GM23338 (cell line): ENCODE results near the gene MICAL3. TPM values are rescaled to one million over a fixed set of nuclear protein-coding genes. Genes with fewer than 3 reads are reported as not detected.

Experiments
- ATAC-seq: fragments of 200-7000 bp; cut with Tn5 transposase; 3 replicates; pipeline ENCODE4 v1.9.1; 2020
- DNase-seq: peaks from one replicate; pipeline ENCODE4 v3.0.0-alpha.2; 2015; ENCODE audit warnings: low spot score
- H2AFZ ChIP-seq: fragments of 200-600 bp; sonication (generic); 2 replicates; pipeline ENCODE4 v1.8.0; 2016; ENCODE audit warnings: antibody characterized with exemption, mild to moderate bottlenecking, moderate library complexity
- H3F3A ChIP-seq: fragments of 200-600 bp; sonication (generic); replicated peaks from 2 replicates; pipeline ENCODE4 v1.8.0; 2017; ENCODE audit warnings: antibody characterized with exemption, mixed run types, low read depth
- H3K27ac ChIP-seq: fragments of 200-600 bp; sonication (generic); 2 replicates; pipeline ENCODE4 v1.6.1; 2016; ENCODE audit warnings: low read depth
- H3K27me3 ChIP-seq: fragments of 200-600 bp; sonication (generic); 2 replicates; pipeline ENCODE4 v1.8.0; 2016; ENCODE audit warnings: mild to moderate bottlenecking, mixed run types, moderate library complexity; ENCODE audit not compliant: insufficient read depth
- H3K36me3 ChIP-seq: fragments of 200-600 bp; sonication (generic); 2 replicates; pipeline ENCODE4 v1.8.0; 2016; ENCODE audit warnings: mild to moderate bottlenecking; ENCODE audit not compliant: insufficient read depth
- H3K4me1 ChIP-seq: fragments of 200-600 bp; sonication (generic); 2 replicates; pipeline ENCODE4 v1.8.0; 2016; ENCODE audit warnings: mild to moderate bottlenecking, moderate library complexity; ENCODE audit not compliant: insufficient read depth
- H3K4me2 ChIP-seq: fragments of 200-600 bp; sonication (generic); 2 replicates; pipeline ENCODE4 v1.7.1; 2017; ENCODE audit warnings: mixed run types
- H3K4me3 ChIP-seq: fragments of 200-600 bp; sonication (generic); 2 replicates; pipeline ENCODE4 v1.6.1; 2016; ENCODE audit warnings: mixed run types
- H3K79me2 ChIP-seq: fragments of 200-600 bp; sonication (generic); replicated peaks from 2 replicates; pipeline ENCODE4 v1.8.0; 2017; ENCODE audit warnings: mild to moderate bottlenecking; ENCODE audit not compliant: insufficient read depth
- H3K9me2 ChIP-seq: fragments of 200-600 bp; sonication (generic); 2 replicates; pipeline ENCODE4 v1.8.0; 2017; ENCODE audit not compliant: insufficient read depth
- H4K20me1 ChIP-seq: fragments of 200-600 bp; sonication (generic); replicated peaks from 2 replicates; pipeline ENCODE4 v1.8.0; 2017; ENCODE audit warnings: mild to moderate bottlenecking; ENCODE audit not compliant: insufficient read depth
- H3K27ac Mint-ChIP-seq: 2 replicates; pipeline ENCODE4 v1.8.0; 2020; ENCODE audit warnings: inconsistent platforms, mild to moderate bottlenecking, moderate library complexity, mixed read lengths
- H3K27me3 Mint-ChIP-seq: 3 replicates; pipeline ENCODE4 v1.8.0; 2022; ENCODE audit warnings: low read depth, mild to moderate bottlenecking, moderate library complexity, mixed read lengths, inconsistent platforms; ENCODE audit not compliant: insufficient read depth, poor library complexity
- H3K36me3 Mint-ChIP-seq: 3 replicates; pipeline ENCODE4 v1.8.0; 2021; ENCODE audit warnings: low read depth, mild to moderate bottlenecking, inconsistent platforms, moderate library complexity, mixed read lengths
- H3K4me1 Mint-ChIP-seq: 3 replicates; pipeline ENCODE4 v1.8.0; 2020; ENCODE audit warnings: mild to moderate bottlenecking, inconsistent platforms, mixed read lengths
- H3K4me3 Mint-ChIP-seq: 3 replicates; pipeline ENCODE4 v1.8.0; 2021; ENCODE audit warnings: moderate library complexity, mild to moderate bottlenecking, inconsistent platforms, mixed read lengths
- H3K9me3 Mint-ChIP-seq: 3 replicates; pipeline ENCODE4 v1.8.0; 2020; ENCODE audit warnings: moderate library complexity, mild to moderate bottlenecking, inconsistent platforms, mixed read lengths
- CREB1 ChIP-seq: fragments of 250-450 bp; sonication (Bioruptor Pico); IDR thresholded peaks from 2 replicates; pipeline ENCODE4 v1.5.0; 2020; ENCODE audit warnings: low read depth, mild to moderate bottlenecking, moderate library complexity
- CTCF ChIP-seq, 2 experiments: fragments of 200-600 bp in 1 of 2; sonication (generic) in 1 of 2; conservative IDR thresholded peaks; 2 replicates each; pipeline versions ENCODE4 v1.5.1 to v1.6.1; 2016 to 2017; ENCODE audit warnings: antibody characterized with exemption in 2 of 2, low read depth in 2 of 2, mild to moderate bottlenecking in 2 of 2, moderate library complexity in 1 of 2
- ETS1 ChIP-seq: IDR thresholded peaks from 2 replicates; pipeline ENCODE4 v1.6.1; 2016; ENCODE audit warnings: antibody characterized with exemption
- EZH2 ChIP-seq: fragments of 200-600 bp; sonication (generic); IDR thresholded peaks from one replicate; pipeline ENCODE4 v1.8.0; 2017; ENCODE audit warnings: antibody characterized with exemption, mild to moderate bottlenecking, low read depth; ENCODE audit not compliant: unreplicated experiment
- EZH2phosphoT487 ChIP-seq: fragments of 200-600 bp; sonication (generic); IDR thresholded peaks from one replicate; pipeline ENCODE4 v1.8.1; 2018; ENCODE audit warnings: antibody characterized with exemption; ENCODE audit not compliant: unreplicated experiment
- JUNB ChIP-seq: IDR thresholded peaks from one replicate; pipeline ENCODE4 v1.6.1; 2016; ENCODE audit warnings: antibody characterized with exemption; ENCODE audit not compliant: unreplicated experiment
- NANOG ChIP-seq: IDR thresholded peaks from 2 replicates; pipeline ENCODE4 v1.6.1; 2016; ENCODE audit warnings: antibody characterized with exemption, borderline replicate concordance
- POLR2AphosphoS5 ChIP-seq: IDR thresholded peaks from 2 replicates; pipeline ENCODE4 v1.6.1; 2016; ENCODE audit warnings: antibody characterized with exemption, low read depth
- REST ChIP-seq: IDR thresholded peaks from one replicate; pipeline ENCODE4 v1.6.1; 2018; ENCODE audit warnings: antibody characterized with exemption; ENCODE audit not compliant: unreplicated experiment
- STAT1 ChIP-seq: IDR thresholded peaks from one replicate; pipeline ENCODE4 v1.6.1; 2016; ENCODE audit warnings: antibody characterized with exemption; ENCODE audit not compliant: unreplicated experiment
- ZNF114 ChIP-seq: fragments of 250-450 bp; sonication (Bioruptor Pico); IDR thresholded peaks from 2 replicates; pipeline ENCODE4 v1.5.0; 2020; ENCODE audit warnings: mild to moderate bottlenecking, moderate library complexity
- ZNF331 ChIP-seq: fragments of 250-450 bp; sonication (Bioruptor Pico); IDR thresholded peaks from 2 replicates; pipeline ENCODE4 v1.5.0; 2020; ENCODE audit warnings: low read depth, mild to moderate bottlenecking, moderate library complexity
- polyA plus RNA-seq: library from polyadenylated mRNA; unstranded; fragments of >200 nt; fragmentation: Nextera tagmentation; extraction: Ambion mirVana; gene quantifications from 2 replicates; pipeline ENCODE4 v1.2.1, GENCODE V29; 2016
- total RNA-seq: library from RNA; depleted of rRNA; stranded (reverse); fragments of >200 nt; shearing (Covaris generic); gene quantifications from 2 replicates; pipeline ENCODE4 v1.2.3, GENCODE V29; 2014
- TF ChIP-seq, protein P1 (sequence below): fragments of 250-450 bp; sonication (Bioruptor Pico); IDR thresholded peaks from 2 replicates; pipeline ENCODE4 v1.5.0; 2020; ENCODE audit warnings: mild to moderate bottlenecking, moderate library complexity

Gene MICAL3
- total and polyA plus RNA-seq, 2 experiments from 2014 or later = 10.1 to 33.9 TPM

- H2AFZ ChIP-seq = no peak overlapping the region
- H3K27ac Mint-ChIP-seq = no peak overlapping the region
Observed at GRCh38 chr22:17814830-17815229, 209.5 kb downstream of the MICAL3 start.

More at GRCh38 chr22:17814830-17815229, 209.5 kb downstream of the MICAL3 start:
- Mint-ChIP-seq H3K9me3 (no peaks in the 10 kb centered on the region), H3K4me3 (no peak overlapping the region), H3K4me1 (peaks cover 5% of the 10 kb centered on the region; the same call in 2 of the 3 replicates), H3K27me3 (peaks cover 7% of the 10 kb centered on the region), H3K36me3 (no peaks in the 10 kb centered on the region; the same call in 1 of the 3 replicates)
- Histone ChIP-seq H3K27me3 (no peaks in the 10 kb centered on the region), H3K9me2 (no peaks in the 10 kb centered on the region), H3K79me2 (no peaks in the 10 kb centered on the region), H3K27ac (no peak overlapping the region), H3K36me3 (no peaks in the 10 kb centered on the region), H4K20me1 (no peaks in the 10 kb centered on the region), H3K4me3 (no peak overlapping the region), H3F3A (no peaks in the 10 kb centered on the region), H3K4me1 (no peaks in the 10 kb centered on the region), H3K4me2 (no peak overlapping the region)
- DNase-seq (no peak), ATAC-seq (no peak)
- TF ChIP-seq STAT1 (no peak), EZH2phosphoT487 (no peak), EZH2 (no peak), ETS1 (no peak), NANOG (no peak), JUNB (no peak), CTCF (conservative IDR thresholded peaks at IDR 0.05; ENCODE audit: low read depth in 2 of 2) (no peak), REST (no peak), POLR2AphosphoS5 (no peak), ZNF331 (CRISPR knock-in tag) (no peak), ZNF114 (no peak), CREB1 (CRISPR knock-in tag) (no peak)
- TF ChIP-seq, protein P1, sequence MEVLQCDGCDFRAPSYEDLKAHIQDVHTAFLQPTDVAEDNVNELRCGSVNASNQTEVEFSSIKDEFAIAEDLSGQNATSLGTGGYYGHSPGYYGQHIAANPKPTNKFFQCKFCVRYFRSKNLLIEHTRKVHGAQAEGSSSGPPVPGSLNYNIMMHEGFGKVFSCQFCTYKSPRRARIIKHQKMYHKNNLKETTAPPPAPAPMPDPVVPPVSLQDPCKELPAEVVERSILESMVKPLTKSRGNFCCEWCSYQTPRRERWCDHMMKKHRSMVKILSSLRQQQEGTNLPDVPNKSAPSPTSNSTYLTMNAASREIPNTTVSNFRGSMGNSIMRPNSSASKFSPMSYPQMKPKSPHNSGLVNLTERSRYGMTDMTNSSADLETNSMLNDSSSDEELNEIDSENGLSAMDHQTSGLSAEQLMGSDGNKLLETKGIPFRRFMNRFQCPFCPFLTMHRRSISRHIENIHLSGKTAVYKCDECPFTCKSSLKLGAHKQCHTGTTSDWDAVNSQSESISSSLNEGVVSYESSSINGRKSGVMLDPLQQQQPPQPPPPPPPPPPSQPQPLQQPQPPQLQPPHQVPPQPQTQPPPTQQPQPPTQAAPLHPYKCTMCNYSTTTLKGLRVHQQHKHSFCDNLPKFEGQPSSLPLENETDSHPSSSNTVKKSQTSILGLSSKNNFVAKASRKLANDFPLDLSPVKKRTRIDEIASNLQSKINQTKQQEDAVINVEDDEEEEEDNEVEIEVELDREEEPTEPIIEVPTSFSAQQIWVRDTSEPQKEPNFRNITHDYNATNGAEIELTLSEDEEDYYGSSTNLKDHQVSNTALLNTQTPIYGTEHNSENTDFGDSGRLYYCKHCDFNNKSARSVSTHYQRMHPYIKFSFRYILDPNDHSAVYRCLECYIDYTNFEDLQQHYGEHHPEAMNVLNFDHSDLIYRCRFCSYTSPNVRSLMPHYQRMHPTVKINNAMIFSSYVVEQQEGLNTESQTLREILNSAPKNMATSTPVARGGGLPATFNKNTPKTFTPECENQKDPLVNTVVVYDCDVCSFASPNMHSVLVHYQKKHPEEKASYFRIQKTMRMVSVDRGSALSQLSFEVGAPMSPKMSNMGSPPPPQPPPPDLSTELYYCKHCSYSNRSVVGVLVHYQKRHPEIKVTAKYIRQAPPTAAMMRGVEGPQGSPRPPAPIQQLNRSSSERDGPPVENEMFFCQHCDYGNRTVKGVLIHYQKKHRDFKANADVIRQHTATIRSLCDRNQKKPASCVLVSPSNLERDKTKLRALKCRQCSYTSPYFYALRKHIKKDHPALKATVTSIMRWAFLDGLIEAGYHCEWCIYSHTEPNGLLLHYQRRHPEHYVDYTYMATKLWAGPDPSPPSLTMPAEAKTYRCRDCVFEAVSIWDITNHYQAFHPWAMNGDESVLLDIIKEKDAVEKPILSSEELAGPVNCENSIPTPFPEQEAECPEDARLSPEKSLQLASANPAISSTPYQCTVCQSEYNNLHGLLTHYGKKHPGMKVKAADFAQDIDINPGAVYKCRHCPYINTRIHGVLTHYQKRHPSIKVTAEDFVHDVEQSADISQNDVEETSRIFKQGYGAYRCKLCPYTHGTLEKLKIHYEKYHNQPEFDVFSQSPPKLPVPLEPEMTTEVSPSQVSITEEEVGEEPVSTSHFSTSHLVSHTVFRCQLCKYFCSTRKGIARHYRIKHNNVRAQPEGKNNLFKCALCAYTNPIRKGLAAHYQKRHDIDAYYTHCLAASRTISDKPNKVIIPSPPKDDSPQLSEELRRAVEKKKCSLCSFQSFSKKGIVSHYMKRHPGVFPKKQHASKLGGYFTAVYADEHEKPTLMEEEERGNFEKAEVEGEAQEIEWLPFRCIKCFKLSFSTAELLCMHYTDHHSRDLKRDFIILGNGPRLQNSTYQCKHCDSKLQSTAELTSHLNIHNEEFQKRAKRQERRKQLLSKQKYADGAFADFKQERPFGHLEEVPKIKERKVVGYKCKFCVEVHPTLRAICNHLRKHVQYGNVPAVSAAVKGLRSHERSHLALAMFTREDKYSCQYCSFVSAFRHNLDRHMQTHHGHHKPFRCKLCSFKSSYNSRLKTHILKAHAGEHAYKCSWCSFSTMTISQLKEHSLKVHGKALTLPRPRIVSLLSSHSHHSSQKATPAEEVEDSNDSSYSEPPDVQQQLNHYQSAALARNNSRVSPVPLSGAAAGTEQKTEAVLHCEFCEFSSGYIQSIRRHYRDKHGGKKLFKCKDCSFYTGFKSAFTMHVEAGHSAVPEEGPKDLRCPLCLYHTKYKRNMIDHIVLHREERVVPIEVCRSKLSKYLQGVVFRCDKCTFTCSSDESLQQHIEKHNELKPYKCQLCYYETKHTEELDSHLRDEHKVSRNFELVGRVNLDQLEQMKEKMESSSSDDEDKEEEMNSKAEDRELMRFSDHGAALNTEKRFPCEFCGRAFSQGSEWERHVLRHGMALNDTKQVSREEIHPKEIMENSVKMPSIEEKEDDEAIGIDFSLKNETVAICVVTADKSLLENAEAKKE = no peak
